H9 (cell line): ENCODE measurements around the gene NTRK2. TPM values are rescaled to one million over a fixed set of nuclear protein-coding genes. Genes with fewer than 3 reads are reported as not detected.

Experiments
- DNase-seq: peaks from one replicate; pipeline ENCODE4 v3.0.0-alpha.2; 2017
- H2AFZ ChIP-seq: one replicate; pipeline ENCODE4 v1.6.1; 2013; ENCODE audit warnings: mild to moderate bottlenecking, low read length, control low read depth, moderate library complexity
- H2AK5ac ChIP-seq: 2 replicates; pipeline ENCODE4 v1.6.1; 2013; ENCODE audit warnings: low read length, control low read depth, mixed read lengths; ENCODE audit not compliant: insufficient read length
- H2BK120ac ChIP-seq: one replicate; pipeline ENCODE4 v1.6.1; 2013; ENCODE audit warnings: low read depth, mild to moderate bottlenecking, low read length, control low read depth, inconsistent platforms; ENCODE audit not compliant: poor library complexity, severe bottlenecking
- H2BK12ac ChIP-seq: 2 replicates; pipeline ENCODE4 v1.6.1; 2013; ENCODE audit warnings: low read length, control low read depth, mixed read lengths, low read depth; ENCODE audit not compliant: insufficient read length
- H2BK15ac ChIP-seq: 2 replicates; pipeline ENCODE4 v1.6.1; 2013; ENCODE audit warnings: low read depth, low read length, control low read depth
- H2BK20ac ChIP-seq: one replicate; pipeline ENCODE4 v1.6.1; 2013; ENCODE audit warnings: low read depth, mild to moderate bottlenecking, low read length, control low read depth, inconsistent platforms; ENCODE audit not compliant: poor library complexity, severe bottlenecking
- H2BK5ac ChIP-seq: 2 replicates; pipeline ENCODE4 v1.6.1; 2013; ENCODE audit warnings: low read length, control low read depth, mixed read lengths; ENCODE audit not compliant: insufficient read length
- H3K14ac ChIP-seq: 2 replicates; pipeline ENCODE4 v1.6.1; 2013; ENCODE audit warnings: low read length, control low read depth; ENCODE audit not compliant: insufficient read depth
- H3K18ac ChIP-seq: 2 replicates; pipeline ENCODE4 v1.6.1; 2013; ENCODE audit warnings: low read depth, mild to moderate bottlenecking, mixed read lengths, low read length, control low read depth; ENCODE audit not compliant: insufficient read length
- H3K23ac ChIP-seq: 2 replicates; pipeline ENCODE4 v1.6.1; 2013; ENCODE audit warnings: low read length, control low read depth, mixed read lengths, low read depth; ENCODE audit not compliant: insufficient read length
- H3K23me2 ChIP-seq: 2 replicates; pipeline ENCODE4 v1.6.1; 2013; ENCODE audit warnings: low read depth, mild to moderate bottlenecking, mixed read lengths, low read length, control low read depth; ENCODE audit not compliant: insufficient read length, poor library complexity, severe bottlenecking
- H3K27ac ChIP-seq: 2 replicates; pipeline ENCODE4 v1.5.1; 2013; ENCODE audit warnings: low read length, control low read depth, mixed read lengths, low read depth; ENCODE audit not compliant: insufficient read length
- H3K27me3 ChIP-seq: 2 replicates; pipeline ENCODE4 v1.6.1; 2013; ENCODE audit warnings: low read length, control low read depth, inconsistent platforms; ENCODE audit not compliant: insufficient read depth
- H3K4ac ChIP-seq: 2 replicates; pipeline ENCODE4 v1.6.1; 2013; ENCODE audit warnings: low read depth, mild to moderate bottlenecking, control low read depth, inconsistent platforms, low read length, moderate library complexity
- H3K4me1 ChIP-seq: 2 replicates; pipeline ENCODE4 v1.6.1; 2013; ENCODE audit warnings: low read length, control low read depth, inconsistent platforms; ENCODE audit not compliant: insufficient read depth
- H3K4me2 ChIP-seq: 2 replicates; pipeline ENCODE4 v1.6.1; 2013; ENCODE audit warnings: low read length, control low read depth, mixed read lengths; ENCODE audit not compliant: insufficient read length, insufficient read depth
- H3K56ac ChIP-seq: 2 replicates; pipeline ENCODE4 v1.6.1; 2013; ENCODE audit warnings: low read depth, mild to moderate bottlenecking, mixed read lengths, low read length, control low read depth; ENCODE audit not compliant: insufficient read length
- H3K79me1 ChIP-seq: 2 replicates; pipeline ENCODE4 v1.6.1; 2013; ENCODE audit warnings: low read depth, mild to moderate bottlenecking, moderate library complexity, low read length, control low read depth, inconsistent platforms; ENCODE audit not compliant: insufficient read depth, poor library complexity, severe bottlenecking
- H3K79me2 ChIP-seq: 2 replicates; pipeline ENCODE4 v1.6.1; 2013; ENCODE audit warnings: low read length, control low read depth, inconsistent platforms; ENCODE audit not compliant: insufficient read depth
- H3K9ac ChIP-seq: 2 replicates; pipeline ENCODE4 v1.6.1; 2013; ENCODE audit warnings: low read length, control low read depth, mixed read lengths; ENCODE audit not compliant: insufficient read length; ENCODE audit errors: extremely low read depth
- H3K9me3 ChIP-seq: one replicate; pipeline ENCODE4 v1.6.1; 2013; ENCODE audit warnings: low read depth, low read length, inconsistent platforms; ENCODE audit not compliant: control insufficient read depth
- H3T11ph ChIP-seq: one replicate; pipeline ENCODE4 v1.6.1; 2013; ENCODE audit warnings: mild to moderate bottlenecking, low read length, control low read depth, inconsistent platforms
- H4K20me1 ChIP-seq: one replicate; pipeline ENCODE4 v1.6.1; 2013; ENCODE audit not compliant: control insufficient read depth, insufficient read length, insufficient read depth
- H4K5ac ChIP-seq: 2 replicates; pipeline ENCODE4 v1.6.1; 2013; ENCODE audit warnings: low read depth, mild to moderate bottlenecking, mixed read lengths, low read length, control low read depth; ENCODE audit not compliant: insufficient read length
- H4K8ac ChIP-seq: replicated peaks from 2 replicates; pipeline ENCODE4 v1.6.1; 2013; ENCODE audit warnings: low read length, control low read depth, mixed read lengths, low read depth; ENCODE audit not compliant: insufficient read length
- H4K91ac ChIP-seq: 2 replicates; pipeline ENCODE4 v1.6.1; 2013; ENCODE audit warnings: low read depth, mild to moderate bottlenecking, moderate library complexity, mixed read lengths, low read length, control low read depth; ENCODE audit not compliant: insufficient read length
- H3K27ac Mint-ChIP-seq, 3 experiments: 2 replicates in 2 of 3; 3 replicates in 1 of 3; pipeline ENCODE4 v1.8.0; 2020 to 2021; ENCODE audit warnings: mixed read lengths in 3 of 3, mild to moderate bottlenecking in 1 of 3, moderate library complexity in 1 of 3
- H3K27me3 Mint-ChIP-seq: 2 replicates; pipeline ENCODE4 v1.8.0; 2021; ENCODE audit warnings: low read depth, mild to moderate bottlenecking, moderate library complexity, mixed read lengths
- H3K36me3 Mint-ChIP-seq, 3 experiments: 2 replicates in 2 of 3; 3 replicates in 1 of 3; pipeline ENCODE4 v1.8.0; 2020 to 2021; ENCODE audit warnings: low read depth in 3 of 3, mixed read lengths in 3 of 3; ENCODE audit not compliant: insufficient read depth in 1 of 3
- H3K4me1 Mint-ChIP-seq, 2 experiments: 2 replicates each; pipeline ENCODE4 v1.8.0; 2020; ENCODE audit warnings: mixed read lengths in 2 of 2
- H3K4me3 Mint-ChIP-seq, 2 experiments: 2 replicates in 1 of 2; 3 replicates in 1 of 2; pipeline ENCODE4 v1.8.0; 2020 to 2021; ENCODE audit warnings: mild to moderate bottlenecking in 2 of 2, mixed read lengths in 2 of 2, moderate library complexity in 1 of 2
- H3K9me3 Mint-ChIP-seq, 2 experiments: 2 replicates in 1 of 2; 3 replicates in 1 of 2; pipeline ENCODE4 v1.8.0; 2020; ENCODE audit warnings: mild to moderate bottlenecking in 2 of 2, mixed read lengths in 2 of 2, moderate library complexity in 1 of 2
- WGBS: extraction: QIAGEN DNeasy Blood & Tissue Kit; methylation state at CpG from one replicate; pipeline ENCODE4 v1.1.7; 2013; ENCODE audit warnings: missing lambda C conversion rate, low lambda C conversion rate, mixed read lengths; ENCODE audit not compliant: insufficient read length; ENCODE audit errors: extremely low coverage; 5-methylcytosine and 5-hydroxymethylcytosine counted together
- total RNA-seq: library from RNA; stranded (reverse); gene quantifications from 2 replicates; pipeline ENCODE4 v1.2.1, GENCODE V29; 2021
- TF ChIP-seq, protein P1 (sequence below): fragments of 200-600 bp; sonication (generic); conservative IDR thresholded peaks from 3 replicates; pipeline ENCODE4 v1.8.0; 2021; ENCODE audit warnings: antibody characterized with exemption, mild to moderate bottlenecking

Gene NTRK2
- total RNA-seq, 1 experiment from 2014 or later = 0.02 TPM

DNA sequence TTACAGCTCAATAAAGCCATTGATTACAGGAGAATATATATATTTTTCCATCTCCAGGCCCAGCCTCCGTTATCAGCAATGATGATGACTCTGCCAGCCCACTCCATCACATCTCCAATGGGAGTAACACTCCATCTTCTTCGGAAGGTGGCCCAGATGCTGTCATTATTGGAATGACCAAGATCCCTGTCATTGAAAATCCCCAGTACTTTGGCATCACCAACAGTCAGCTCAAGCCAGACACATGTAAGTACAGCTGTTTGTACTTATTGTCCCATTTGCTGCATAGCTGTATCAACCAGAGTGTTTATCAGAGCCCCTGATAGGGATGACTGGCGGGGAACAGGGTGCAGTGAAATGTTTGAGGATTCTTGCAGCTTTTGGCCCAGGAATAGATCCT, 197.7 kb downstream of the NTRK2 start:
- H4K5ac ChIP-seq = no peak overlapping the region
- Mint-ChIP-seq H3K27ac (peak overlapping the region in 2 of 3 experiments; percentile 17 to 56; a peak in 1 of 7 replicates), H3K4me1 (peaks cover 32 to 49% of the 10 kb centered on the region in 2 experiments), H3K27me3 (no peaks in the 10 kb centered on the region), H3K9me3 (peaks cover 6 to 7% of the 10 kb centered on the region in 2 experiments; a peak in 2 of 5 replicates), H3K36me3 (peaks cover 0 to 9% (median 3%) of the 10 kb centered on the region in 3 experiments; a peak in 4 of 7 replicates), H3K4me3 (no peak overlapping the region)
- H3K9ac ChIP-seq = no peak overlapping the region
- no peak overlapping the region for H2BK12ac ChIP-seq
- H3K4ac ChIP-seq = no peak overlapping the region
- H3K23ac ChIP-seq = no peak overlapping the region
- no peak overlapping the region for H2BK20ac ChIP-seq
- no peak for DNase-seq
- no peak overlapping the region for H3K4me2 ChIP-seq
- H2AK5ac ChIP-seq = no peak overlapping the region
- no peaks in the 10 kb centered on the region for H3K9me3 ChIP-seq
- no peaks in the 10 kb centered on the region for H3K23me2 ChIP-seq
- TF ChIP-seq, protein P1, sequence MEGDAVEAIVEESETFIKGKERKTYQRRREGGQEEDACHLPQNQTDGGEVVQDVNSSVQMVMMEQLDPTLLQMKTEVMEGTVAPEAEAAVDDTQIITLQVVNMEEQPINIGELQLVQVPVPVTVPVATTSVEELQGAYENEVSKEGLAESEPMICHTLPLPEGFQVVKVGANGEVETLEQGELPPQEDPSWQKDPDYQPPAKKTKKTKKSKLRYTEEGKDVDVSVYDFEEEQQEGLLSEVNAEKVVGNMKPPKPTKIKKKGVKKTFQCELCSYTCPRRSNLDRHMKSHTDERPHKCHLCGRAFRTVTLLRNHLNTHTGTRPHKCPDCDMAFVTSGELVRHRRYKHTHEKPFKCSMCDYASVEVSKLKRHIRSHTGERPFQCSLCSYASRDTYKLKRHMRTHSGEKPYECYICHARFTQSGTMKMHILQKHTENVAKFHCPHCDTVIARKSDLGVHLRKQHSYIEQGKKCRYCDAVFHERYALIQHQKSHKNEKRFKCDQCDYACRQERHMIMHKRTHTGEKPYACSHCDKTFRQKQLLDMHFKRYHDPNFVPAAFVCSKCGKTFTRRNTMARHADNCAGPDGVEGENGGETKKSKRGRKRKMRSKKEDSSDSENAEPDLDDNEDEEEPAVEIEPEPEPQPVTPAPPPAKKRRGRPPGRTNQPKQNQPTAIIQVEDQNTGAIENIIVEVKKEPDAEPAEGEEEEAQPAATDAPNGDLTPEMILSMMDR = no peak
- no peak overlapping the region for H3K18ac ChIP-seq
- H3K4me1 ChIP-seq = peaks cover 15% of the 10 kb centered on the region
- H3K14ac ChIP-seq = no peak overlapping the region
- H4K20me1 ChIP-seq = no peaks in the 10 kb centered on the region
- no CpG with 5 or more reads among the region's 3 CpGs for WGBS
- H4K91ac ChIP-seq = no peak overlapping the region
- H3K79me2 ChIP-seq = no peaks in the 10 kb centered on the region
- H3T11ph ChIP-seq = no peak overlapping the region
- no peak overlapping the region for H2AFZ ChIP-seq
- no peaks in the 10 kb centered on the region for H3K27me3 ChIP-seq
- peak overlapping the region; percentile 70 for H2BK120ac ChIP-seq
- H3K79me1 ChIP-seq = no peaks in the 10 kb centered on the region
- no peak overlapping the region for H3K27ac ChIP-seq
- no peak overlapping the region for H4K8ac ChIP-seq
- no peak overlapping the region for H3K56ac ChIP-seq
- no peak overlapping the region for H2BK15ac ChIP-seq
- H2BK5ac ChIP-seq = no peak overlapping the region
